Stimulated activated CD8-positive, alpha-beta memory T cell treated with anti-CD3 and anti-CD28 coated beads, Interleukin-12 subunit alpha, Interleukin-12 subunit beta, amount 100 ng/mL, for 24 hours (primary cell): ENCODE results near the gene PML.
"Not testable (repeated sequence)": the region's sequence is repeated elsewhere in the genome, so short reads cannot be mapped to it uniquely, and the experiment has no call there.

Source experiments
- DNase-seq: peaks from one replicate; pipeline ENCODE4 v3.0.0-alpha.2; 2020; ENCODE audit errors: extremely low read depth

The PML gene

GRCh38 chr15:74040109-74040850 lies 45.8 kb downstream of the PML start:
- no peak for DNase-seq

DNA sequence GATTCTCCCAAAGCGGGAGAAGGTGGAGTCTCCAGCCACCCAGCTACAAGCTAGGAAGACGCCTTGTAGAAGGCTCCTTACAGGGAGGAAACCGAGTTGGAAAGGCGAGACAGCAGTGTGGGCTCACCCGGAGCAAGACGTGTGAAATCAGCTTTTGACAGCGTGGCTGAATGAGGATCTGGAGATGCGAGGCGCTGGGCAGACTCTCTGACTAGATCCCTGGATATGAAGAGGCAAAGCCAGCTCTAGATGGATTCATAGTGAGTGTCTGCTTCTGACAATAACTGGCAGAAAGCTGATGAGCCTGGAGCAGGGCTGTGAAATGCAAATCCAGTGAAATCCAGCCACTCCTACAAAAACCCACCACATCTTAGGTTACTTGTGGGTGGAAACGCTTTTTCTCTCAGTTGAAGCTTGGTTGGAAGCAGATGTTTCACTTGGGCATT lies 46.8 kb downstream of the PML start:
- no peak for DNase-seq

GRCh38 chr15:74041777-74042435 lies 47.4 kb downstream of the PML start:
- no peak for DNase-seq

GRCh38 chr15:74042603-74043424 lies 48.3 kb downstream of the PML start:
- no peak for DNase-seq

GRCh38 chr15:74043425-74044266 lies 49.1 kb downstream of the PML start:
- DNase-seq = no peak

DNA sequence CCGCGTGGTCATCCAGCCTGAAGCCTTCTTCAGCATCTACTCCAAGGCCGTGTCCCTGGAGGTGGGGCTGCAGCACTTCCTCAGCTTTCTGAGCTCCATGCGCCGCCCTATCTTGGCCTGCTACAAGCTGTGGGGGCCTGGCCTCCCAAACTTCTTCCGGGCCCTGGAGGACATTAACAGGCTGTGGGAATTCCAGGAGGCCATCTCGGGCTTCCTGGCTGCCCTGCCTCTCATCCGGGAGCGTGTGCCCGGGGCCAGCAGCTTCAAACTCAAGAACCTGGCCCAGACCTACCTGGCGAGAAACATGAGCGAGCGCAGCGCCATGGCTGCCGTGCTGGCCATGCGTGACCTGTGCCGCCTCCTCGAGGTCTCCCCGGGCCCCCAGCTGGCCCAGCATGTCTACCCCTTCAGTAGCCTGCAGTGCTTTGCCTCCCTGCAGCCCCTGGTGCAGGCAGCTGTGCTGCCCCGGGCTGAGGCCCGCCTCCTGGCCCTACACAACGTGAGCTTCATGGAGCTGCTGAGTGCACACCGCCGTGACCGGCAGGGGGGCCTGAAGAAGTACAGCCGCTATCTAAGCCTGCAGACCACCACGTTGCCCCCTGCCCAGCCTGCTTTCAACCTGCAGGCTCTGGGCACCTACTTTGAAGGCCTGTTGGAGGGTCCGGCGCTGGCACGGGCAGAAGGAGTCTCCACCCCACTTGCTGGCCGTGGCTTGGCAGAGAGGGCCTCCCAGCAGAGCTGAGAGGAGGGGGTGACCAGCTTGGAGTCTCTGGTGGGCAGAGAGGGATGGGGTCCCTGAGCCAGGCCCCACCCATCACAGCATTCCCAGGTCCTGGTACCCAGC lies 50.0 kb downstream of the PML start:
- no peak for DNase-seq

- no peak for DNase-seq
Observed at GRCh38 chr15:74045184-74045583, 50.7 kb downstream of the PML start.

DNA sequence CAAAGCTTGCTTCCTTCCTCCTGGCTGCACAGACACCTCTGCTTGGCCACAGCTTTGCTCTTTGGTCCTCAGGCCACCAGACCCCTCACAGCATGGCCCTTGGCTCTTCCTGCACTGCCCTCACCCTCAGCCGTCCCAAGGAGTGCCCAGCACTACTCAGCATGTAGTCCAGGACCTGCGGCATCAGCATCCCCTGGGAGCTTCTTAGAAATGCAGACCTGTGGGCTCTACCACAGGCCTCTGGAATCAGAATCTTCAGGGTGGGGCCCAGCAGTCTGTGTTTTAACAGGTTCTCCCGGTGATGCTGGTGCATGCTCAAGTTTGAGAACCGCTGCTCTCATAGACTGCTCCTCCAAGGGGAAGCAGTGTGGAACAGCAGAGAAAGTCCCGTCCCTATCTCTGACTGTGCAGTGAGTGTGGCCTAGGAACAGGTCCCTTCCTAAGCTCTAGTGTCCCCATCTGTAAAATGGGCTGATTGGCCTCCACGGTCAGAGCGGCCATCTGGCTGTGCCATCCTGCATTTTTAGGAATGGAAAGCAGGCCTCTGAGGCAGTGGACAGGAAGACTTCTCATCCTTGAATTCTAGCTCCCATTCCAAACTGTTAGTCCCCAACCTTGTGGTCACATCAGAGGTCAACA lies 51.2 kb downstream of the PML start:
- DNase-seq = no peak

DNA sequence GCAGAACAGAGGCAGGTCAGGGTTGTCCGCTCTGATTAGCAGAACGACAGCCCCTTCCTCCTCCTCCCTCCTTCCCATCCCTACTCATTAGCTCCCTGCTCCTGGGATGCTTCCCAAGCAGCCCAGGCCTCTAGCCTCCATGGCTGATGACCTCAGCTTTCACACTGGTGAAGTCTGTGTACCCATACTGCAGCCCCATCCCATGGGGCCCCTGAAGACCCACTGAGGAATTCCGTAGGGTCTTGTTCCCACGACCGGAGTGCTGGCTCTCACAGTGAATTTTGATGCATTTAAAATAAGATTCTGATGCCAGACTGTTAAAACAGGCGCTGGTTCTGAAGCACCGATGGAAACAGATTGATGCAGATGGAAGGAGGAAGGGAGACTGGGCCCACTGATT lies 51.8 kb downstream of the PML start:
- DNase-seq = no peak

DNA sequence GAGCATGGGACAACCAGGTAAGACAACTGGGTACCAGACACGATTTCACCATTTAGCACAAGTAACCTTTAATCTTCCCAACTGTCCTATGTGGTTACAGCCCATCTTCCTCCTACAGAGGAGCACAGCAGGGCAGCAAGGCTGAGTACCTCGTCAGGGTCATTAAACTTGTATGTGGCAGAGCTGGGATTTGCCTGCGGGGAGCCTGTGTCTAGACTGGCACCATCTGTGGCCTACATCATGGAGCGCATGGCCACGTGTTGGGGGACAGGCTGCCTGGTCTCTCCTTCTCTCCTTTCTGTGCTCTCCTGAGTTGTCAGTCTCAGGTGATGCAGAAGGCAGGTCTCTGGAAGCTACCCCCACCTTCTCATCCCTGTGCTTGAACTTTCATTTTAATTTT lies 55.6 kb downstream of the PML start:
- DNase-seq = no peak

DNA sequence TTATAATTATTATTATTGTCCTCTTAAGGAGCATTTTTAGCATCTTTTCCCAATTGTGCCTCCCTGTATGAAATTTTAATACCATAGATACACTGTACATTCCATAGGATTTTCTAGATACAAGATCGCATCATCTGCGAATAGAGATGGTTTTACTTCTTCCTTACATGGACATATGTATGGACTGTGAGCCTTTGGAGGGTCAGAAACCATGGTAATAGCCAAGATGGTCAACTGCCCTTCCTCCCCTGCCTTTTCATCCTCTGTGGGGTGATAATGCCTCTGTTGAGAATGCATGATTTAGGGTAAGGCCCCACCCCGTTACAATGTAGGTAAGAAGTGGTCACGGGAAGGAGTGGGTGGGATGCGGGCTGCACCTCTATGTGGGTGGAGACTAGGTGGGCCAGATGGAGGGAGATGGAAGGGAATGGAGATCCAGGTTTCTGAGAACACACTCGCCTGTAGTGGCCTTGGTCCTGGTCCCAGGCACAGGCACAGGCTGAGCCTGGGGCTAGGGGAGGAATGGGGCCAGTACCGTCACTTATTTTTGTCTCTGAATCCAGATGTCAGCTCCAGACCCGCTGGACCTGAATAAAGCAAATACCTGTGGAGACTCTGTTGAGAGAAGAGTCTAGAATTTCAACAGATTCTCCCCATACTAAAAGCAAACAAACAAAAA lies 56.2 kb downstream of the PML start:
- DNase-seq = no peak

GRCh38 chr15:74052271-74053260 lies 58.0 kb downstream of the PML start:
- not testable (repeated sequence) for DNase-seq

DNA sequence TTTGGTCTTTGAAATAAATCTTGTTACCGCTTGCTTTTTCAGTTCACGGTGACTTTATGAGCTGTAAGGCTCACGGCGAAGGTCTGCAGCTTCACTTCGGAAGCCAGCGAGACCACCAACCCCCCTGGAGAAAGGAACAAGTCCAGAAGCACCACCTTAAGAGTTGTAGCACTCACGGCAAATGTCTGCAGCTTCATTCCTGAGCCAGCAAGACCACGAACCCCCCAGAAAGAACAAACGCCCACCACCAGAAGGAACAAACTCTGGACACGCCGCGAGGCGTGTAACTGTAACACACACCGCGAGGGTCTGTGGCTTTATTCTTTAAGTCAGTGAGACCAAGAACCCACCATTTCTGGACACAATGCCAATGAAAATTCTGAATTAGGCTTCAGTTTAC lies 59.0 kb downstream of the PML start:
- no peak for DNase-seq

DNA sequence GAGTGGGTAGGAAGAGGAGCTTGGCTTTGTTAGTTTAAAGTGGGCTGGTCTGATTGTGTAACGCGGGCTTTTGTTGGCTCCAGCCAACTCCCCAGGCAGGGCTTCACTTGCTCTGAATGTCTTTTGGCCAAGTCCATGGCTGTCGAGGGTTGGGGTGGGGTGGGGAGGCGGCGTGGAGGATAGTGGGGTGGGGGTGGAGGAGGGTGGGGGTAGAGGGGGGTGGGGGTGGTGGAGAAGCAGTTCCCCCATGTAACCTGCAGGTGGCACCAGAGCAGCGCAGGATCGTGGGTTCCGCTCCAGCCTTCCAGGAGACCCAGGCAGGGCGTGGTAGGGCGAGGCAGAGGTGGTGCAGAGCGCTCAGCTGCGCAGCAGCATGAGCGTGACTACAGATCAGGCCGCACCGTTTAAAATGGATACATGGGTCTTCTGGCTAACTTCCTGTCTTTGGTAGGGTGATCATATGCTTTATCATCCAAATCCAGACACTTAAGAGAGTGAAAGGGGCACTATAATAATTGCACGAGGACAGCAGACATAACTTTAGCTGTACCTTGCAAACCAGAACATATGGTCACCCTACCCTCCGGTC lies 59.5 kb downstream of the PML start:
- peak; percentile 35 for DNase-seq

GRCh38 chr15:74055804-74056203 lies 61.3 kb downstream of the PML start:
- no peak for DNase-seq

- DNase-seq = not testable (repeated sequence)
Observed at GRCh38 chr15:74056330-74056729, 61.8 kb downstream of the PML start.

- not testable (repeated sequence) for DNase-seq
Observed at GRCh38 chr15:74059050-74059833, 64.7 kb downstream of the PML start.
